Activated CD4-positive, alpha-beta memory T cell treated with anti-CD3 and anti-CD28 coated beads for 36 hours (primary cell): ENCODE measurements around the gene SLC26A8. TPM values are rescaled to one million over a fixed set of nuclear protein-coding genes. Genes with fewer than 3 reads are reported as not detected.
A peak's percentile ranks its signal among the peaks of the same experiment; 100 is the strongest.

Experiments used
- CTCF ChIA-PET: fragments of 350-600 bp; sonication (Branson Sonifier 250); formaldehyde crosslinking; loops from one replicate; lab custom pipeline; 2021; ENCODE audit warnings: antibody characterized with exemption, inconsistent platforms; lab: Charles Lee
- POLR2A ChIA-PET: fragments of 350-600 bp; sonication (Branson Sonifier 250); formaldehyde crosslinking; loops from one replicate; lab custom pipeline; 2021; ENCODE audit warnings: antibody characterized with exemption; lab: Charles Lee
- DNase-seq: peaks from one replicate; pipeline ENCODE4 v3.0.0-alpha.2; 2020
- H3K27ac Mint-ChIP-seq: one replicate; pipeline ENCODE4 v1.8.0; 2021; ENCODE audit warnings: mixed read lengths
- H3K27me3 Mint-ChIP-seq: one replicate; pipeline ENCODE4 v1.8.0; 2021; ENCODE audit warnings: mixed read lengths
- H3K36me3 Mint-ChIP-seq: one replicate; pipeline ENCODE4 v1.8.0; 2021; ENCODE audit warnings: mixed read lengths
- H3K4me1 Mint-ChIP-seq: one replicate; pipeline ENCODE4 v1.8.0; 2021; ENCODE audit warnings: low read depth, mixed read lengths
- H3K4me3 Mint-ChIP-seq: one replicate; pipeline ENCODE4 v1.8.0; 2021; ENCODE audit warnings: mild to moderate bottlenecking, mixed read lengths
- H3K9me3 Mint-ChIP-seq: one replicate; pipeline ENCODE4 v1.8.0; 2021; ENCODE audit warnings: mixed read lengths
- intact Hi-C: fragments of 100-400 bp; cut with micrococcal nuclease; formaldehyde crosslinking; loops from one replicate; pipeline ENCODE4 v1.15.1; 2023
- total RNA-seq, 2 experiments: library from RNA; stranded (reverse); gene quantifications; one replicate each; pipeline ENCODE4 v1.2.3, GENCODE V29; 2021

SLC26A8 gene
- total RNA-seq, 2 experiments from 2014 or later: not detected

- ChIA-PET POLR2A (no interaction called here), CTCF (no interaction called here)
- intact Hi-C loops: no loop called here
- Mint-ChIP-seq H3K36me3 (peaks cover 58% of the 10 kb centered on the region), H3K27me3 (no peaks in the 10 kb centered on the region), H3K4me1 (peaks cover 27% of the 10 kb centered on the region), H3K4me3 (no peak overlapping the region), H3K9me3 (peaks cover 22% of the 10 kb centered on the region), H3K27ac (no peak overlapping the region)
- DNase-seq: no peak
Measured at GRCh38 chr6:35907750-35908149, 116.7 kb downstream of the SLC26A8 start.

GRCh38 chr6:35906499-35906846 lies 118.0 kb downstream of the SLC26A8 start:
- Mint-ChIP-seq H3K4me1 (peaks cover 21% of the 10 kb centered on the region), H3K9me3 (peaks cover 22% of the 10 kb centered on the region), H3K36me3 (peaks cover 47% of the 10 kb centered on the region), H3K27ac (no peak overlapping the region), H3K4me3 (no peak overlapping the region), H3K27me3 (no peaks in the 10 kb centered on the region)
- DNase-seq: no peak
- intact Hi-C loops: no loop called here
- POLR2A ChIA-PET: no interaction called here
- CTCF ChIA-PET: no interaction called here

- ChIA-PET POLR2A (interaction anchor here (0.7 to 1.0 kb wide), 2 partner anchors 11 to 23 kb away, joined by 3 to 4 read pairs; no protein-coding TSS in a partner anchor), CTCF (interaction anchor here (0.6 kb wide), 1 partner anchor 354 kb away, joined by 3 read pairs; no protein-coding TSS in a partner anchor)
- Mint-ChIP-seq H3K4me3 (no peak overlapping the region), H3K36me3 (peaks cover 47% of the 10 kb centered on the region), H3K27me3 (no peaks in the 10 kb centered on the region), H3K27ac (peak overlapping the region; percentile 9), H3K9me3 (peaks cover 21% of the 10 kb centered on the region), H3K4me1 (peaks cover 19% of the 10 kb centered on the region)
- no peak for DNase-seq
- intact Hi-C loops: no loop called here
Measured at GRCh38 chr6:35905841-35906498, 118.5 kb downstream of the SLC26A8 start.

- intact Hi-C loops: no loop called here
- Mint-ChIP-seq H3K27me3 (no peaks in the 10 kb centered on the region), H3K9me3 (peaks cover 16% of the 10 kb centered on the region), H3K36me3 (peaks cover 45% of the 10 kb centered on the region), H3K27ac (peak overlapping the region; percentile 9), H3K4me1 (peaks cover 17% of the 10 kb centered on the region), H3K4me3 (no peak overlapping the region)
- no peak for DNase-seq
- CTCF ChIA-PET: no interaction called here
- POLR2A ChIA-PET: interaction anchor here (0.7 to 1.0 kb wide), 2 partner anchors 12 to 23 kb away, joined by 3 to 4 read pairs; no protein-coding TSS in a partner anchor
Measured at GRCh38 chr6:35905141-35905785, 119.2 kb downstream of the SLC26A8 start.

- H3K4me1 Mint-ChIP-seq: peaks cover 14% of the 10 kb centered on the region
- intact Hi-C loops: no loop called here
- no peak overlapping the region for H3K4me3 Mint-ChIP-seq
- DNase-seq: no peak
- H3K27me3 Mint-ChIP-seq: no peaks in the 10 kb centered on the region
- ChIA-PET CTCF (interaction anchor here (0.6 kb wide), 1 partner anchor 284 kb away, joined by 3 read pairs; no protein-coding TSS in a partner anchor), POLR2A (no interaction called here)
- H3K36me3 Mint-ChIP-seq: peaks cover 39% of the 10 kb centered on the region
- no peak overlapping the region for H3K27ac Mint-ChIP-seq
- peaks cover 4% of the 10 kb centered on the region for H3K9me3 Mint-ChIP-seq
Measured at GRCh38 chr6:35903679-35904078, 120.8 kb downstream of the SLC26A8 start.

GRCh38 chr6:35900448-35900847 lies 124.0 kb downstream of the SLC26A8 start:
- intact Hi-C loops: no loop called here
- DNase-seq: no peak
- no peaks in the 10 kb centered on the region for H3K27me3 Mint-ChIP-seq
- peaks cover 32% of the 10 kb centered on the region for H3K36me3 Mint-ChIP-seq
- no peak overlapping the region for H3K4me3 Mint-ChIP-seq
- no peak overlapping the region for H3K27ac Mint-ChIP-seq
- no peaks in the 10 kb centered on the region for H3K9me3 Mint-ChIP-seq
- CTCF ChIA-PET: no interaction called here
- peaks cover 13% of the 10 kb centered on the region for H3K4me1 Mint-ChIP-seq
- POLR2A ChIA-PET: no interaction called here

- no peaks in the 10 kb centered on the region for H3K27me3 Mint-ChIP-seq
- POLR2A ChIA-PET: no interaction called here
- intact Hi-C loops: no loop called here
- no peak for DNase-seq
- CTCF ChIA-PET: no interaction called here
- H3K27ac Mint-ChIP-seq: no peak overlapping the region
- H3K4me1 Mint-ChIP-seq: peaks cover 17% of the 10 kb centered on the region
- H3K36me3 Mint-ChIP-seq: peaks cover 30% of the 10 kb centered on the region
- no peaks in the 10 kb centered on the region for H3K9me3 Mint-ChIP-seq
- no peak overlapping the region for H3K4me3 Mint-ChIP-seq
Measured at GRCh38 chr6:35898003-35898402, 126.4 kb downstream of the SLC26A8 start.

GRCh38 chr6:35897486-35897885 lies 127.0 kb downstream of the SLC26A8 start:
- POLR2A ChIA-PET: no interaction called here
- H3K27ac Mint-ChIP-seq: no peak overlapping the region
- intact Hi-C loops: no loop called here
- H3K9me3 Mint-ChIP-seq: no peaks in the 10 kb centered on the region
- H3K36me3 Mint-ChIP-seq: peaks cover 30% of the 10 kb centered on the region
- no peak overlapping the region for H3K4me3 Mint-ChIP-seq
- DNase-seq: no peak
- peaks cover 17% of the 10 kb centered on the region for H3K4me1 Mint-ChIP-seq
- H3K27me3 Mint-ChIP-seq: no peaks in the 10 kb centered on the region
- CTCF ChIA-PET: no interaction called here

- Mint-ChIP-seq H3K9me3 (no peaks in the 10 kb centered on the region), H3K27me3 (no peaks in the 10 kb centered on the region), H3K36me3 (peaks cover 30% of the 10 kb centered on the region), H3K27ac (no peak overlapping the region), H3K4me3 (no peak overlapping the region), H3K4me1 (peaks cover 17% of the 10 kb centered on the region)
- intact Hi-C loops: no loop called here
- ChIA-PET POLR2A (no interaction called here), CTCF (no interaction called here)
- no peak for DNase-seq
Measured at GRCh38 chr6:35897036-35897435, 127.4 kb downstream of the SLC26A8 start.

GRCh38 chr6:35896228-35896627 lies 128.2 kb downstream of the SLC26A8 start:
- Mint-ChIP-seq H3K4me1 (peaks cover 17% of the 10 kb centered on the region), H3K36me3 (peaks cover 31% of the 10 kb centered on the region), H3K9me3 (no peaks in the 10 kb centered on the region), H3K27ac (no peak overlapping the region), H3K27me3 (no peaks in the 10 kb centered on the region), H3K4me3 (no peak overlapping the region)
- POLR2A ChIA-PET: no interaction called here
- no peak for DNase-seq
- CTCF ChIA-PET: no interaction called here
- intact Hi-C loops: no loop called here

GRCh38 chr6:35895560-35895959 lies 128.9 kb downstream of the SLC26A8 start:
- Mint-ChIP-seq H3K36me3 (peaks cover 28% of the 10 kb centered on the region), H3K9me3 (no peaks in the 10 kb centered on the region), H3K27me3 (no peaks in the 10 kb centered on the region), H3K27ac (no peak overlapping the region), H3K4me3 (no peak overlapping the region), H3K4me1 (peaks cover 17% of the 10 kb centered on the region)
- intact Hi-C loops: no loop called here
- DNase-seq: no peak
- ChIA-PET POLR2A (no interaction called here), CTCF (no interaction called here)

GRCh38 chr6:35894776-35895175 lies 129.7 kb downstream of the SLC26A8 start:
- H3K4me1 Mint-ChIP-seq: peaks cover 17% of the 10 kb centered on the region

More at GRCh38 chr6:35894776-35895175, 129.7 kb downstream of the SLC26A8 start:
- H3K36me3 Mint-ChIP-seq: peaks cover 23% of the 10 kb centered on the region
- DNase-seq: no peak
- intact Hi-C loops: no loop called here
- ChIA-PET CTCF (no interaction called here), POLR2A (no interaction called here)
- no peak overlapping the region for H3K4me3 Mint-ChIP-seq
- H3K9me3 Mint-ChIP-seq: no peaks in the 10 kb centered on the region
- H3K27ac Mint-ChIP-seq: no peak overlapping the region
- no peaks in the 10 kb centered on the region for H3K27me3 Mint-ChIP-seq
